Measurements from ENCODE around the gene COMMD7. TPM values are rescaled to one million over a fixed set of nuclear protein-coding genes. Genes with fewer than 3 reads are reported as not detected.

COMMD7 gene
- total RNA-seq, 2 donors from 2014 or later, result 21.2 to 49.2 TPM

GRCh38 chr20:32787168-32787567 lies 43.9 kb upstream of the COMMD7 start:
- no peak for DNase-seq
- H3K9me3 Mint-ChIP-seq, result no peaks in the 10 kb centered on the region
- Histone ChIP-seq H3K9ac (ENCODE audit: extremely low read depth, low read length, poor library complexity, severe bottlenecking) (no peak overlapping the region), H3K4me1 (ENCODE audit: control insufficient read depth, insufficient read depth, low read length) (no peaks in the 10 kb centered on the region), H3K36me3 (ENCODE audit: control insufficient read depth, insufficient read depth, low read length) (peaks cover 95% of the 10 kb centered on the region), H3K27me3 (ENCODE audit: control insufficient read depth, insufficient read depth, low read length, poor library complexity, severe bottlenecking) (no peaks in the 10 kb centered on the region), H3K27ac (ENCODE audit: low read depth, low read length) (no peak overlapping the region), H3K4me3 (ENCODE audit: low read length) (no peak overlapping the region), H3K9me3 (ENCODE audit: control insufficient read depth, low read length) (no peaks in the 10 kb centered on the region)
- peaks cover 2% of the 10 kb centered on the region for H3K4me1 Mint-ChIP-seq
- 87 to 100% methylated on average over 8 to 16 of the region's 16 CpGs for WGBS, 2 experiments (ENCODE audit: insufficient coverage in 1 of 2, insufficient read length in 1 of 2)
- peak overlapping the region; percentile 5 for H3K27ac Mint-ChIP-seq
- H3K4me3 Mint-ChIP-seq, result no peak overlapping the region
- TF ChIP-seq CTCF (conservative IDR thresholded peaks at IDR 0.05), result peak; percentile 30
- peaks cover 97% of the 10 kb centered on the region for H3K36me3 Mint-ChIP-seq (ENCODE audit: low read depth)
- H3K27me3 Mint-ChIP-seq (ENCODE audit: insufficient read depth), result no peaks in the 10 kb centered on the region

GRCh38 chr20:32786059-32786760 lies 42.9 kb upstream of the COMMD7 start:
- Mint-ChIP-seq H3K27ac (peak overlapping the region; percentile 5), H3K27me3 (ENCODE audit: insufficient read depth) (no peaks in the 10 kb centered on the region), H3K4me1 (peaks cover 2% of the 10 kb centered on the region), H3K36me3 (ENCODE audit: low read depth) (peaks cover 97% of the 10 kb centered on the region), H3K9me3 (no peaks in the 10 kb centered on the region), H3K4me3 (no peak overlapping the region)
- DNase-seq, result no peak
- Histone ChIP-seq H3K4me3 (ENCODE audit: low read length) (no peak overlapping the region), H3K9me3 (ENCODE audit: control insufficient read depth, low read length) (no peaks in the 10 kb centered on the region), H3K27ac (ENCODE audit: low read depth, low read length) (no peak overlapping the region), H3K27me3 (ENCODE audit: control insufficient read depth, insufficient read depth, low read length, poor library complexity, severe bottlenecking) (no peaks in the 10 kb centered on the region), H3K36me3 (ENCODE audit: control insufficient read depth, insufficient read depth, low read length) (peaks cover 95% of the 10 kb centered on the region), H3K4me1 (ENCODE audit: control insufficient read depth, insufficient read depth, low read length) (no peaks in the 10 kb centered on the region), H3K9ac (ENCODE audit: extremely low read depth, low read length, poor library complexity, severe bottlenecking) (no peak overlapping the region)
- no peak for TF ChIP-seq CTCF (conservative IDR thresholded peaks at IDR 0.05)
- 97 to 99% methylated on average over 14 to 16 of the region's 16 CpGs for WGBS, 2 experiments (ENCODE audit: insufficient coverage in 1 of 2, insufficient read length in 1 of 2)

- Histone ChIP-seq H3K9me3 (ENCODE audit: control insufficient read depth, low read length) (no peaks in the 10 kb centered on the region), H3K9ac (ENCODE audit: extremely low read depth, low read length, poor library complexity, severe bottlenecking) (no peak overlapping the region), H3K27me3 (ENCODE audit: control insufficient read depth, insufficient read depth, low read length, poor library complexity, severe bottlenecking) (no peaks in the 10 kb centered on the region), H3K36me3 (ENCODE audit: control insufficient read depth, insufficient read depth, low read length) (peaks cover 95% of the 10 kb centered on the region), H3K27ac (ENCODE audit: low read depth, low read length) (no peak overlapping the region), H3K4me1 (ENCODE audit: control insufficient read depth, insufficient read depth, low read length) (no peaks in the 10 kb centered on the region), H3K4me3 (ENCODE audit: low read length) (no peak overlapping the region)
- Mint-ChIP-seq H3K27me3 (ENCODE audit: insufficient read depth) (no peaks in the 10 kb centered on the region), H3K36me3 (ENCODE audit: low read depth) (peaks cover 86% of the 10 kb centered on the region), H3K27ac (no peak overlapping the region), H3K4me3 (no peak overlapping the region), H3K9me3 (no peaks in the 10 kb centered on the region), H3K4me1 (no peaks in the 10 kb centered on the region)
- no peak for DNase-seq
- 94 to 98% methylated on average over 10 to 12 of the region's 13 CpGs for WGBS, 2 experiments (ENCODE audit: insufficient coverage in 1 of 2, insufficient read length in 1 of 2)
- no peak for TF ChIP-seq CTCF (conservative IDR thresholded peaks at IDR 0.05)
Observed at GRCh38 chr20:32784369-32785080, 41.3 kb upstream of the COMMD7 start.
